SJSA1 (cell line): ENCODE data around the gene PACRG. TPM values are rescaled to one million over a fixed set of nuclear protein-coding genes. Genes with fewer than 3 reads are reported as not detected.

Experiments
- DNase-seq, 2 experiments: peaks; one replicate each; pipeline ENCODE4 v3.0.0-alpha.2; 2015 to 2020; ENCODE audit warnings: low spot score in 2 of 2, low read depth in 1 of 2
- H3K27ac ChIP-seq: fragments of 250-450 bp; sonication (Bioruptor Pico); 2 replicates; pipeline ENCODE4 v1.5.1; 2020; ENCODE audit warnings: mild to moderate bottlenecking, moderate library complexity
- H3K27me3 ChIP-seq: fragments of 250-450 bp; sonication (Bioruptor Pico); replicated peaks from 2 replicates; pipeline ENCODE4 v1.5.1; 2020; ENCODE audit warnings: mild to moderate bottlenecking, moderate library complexity
- H3K36me3 ChIP-seq: fragments of 250-450 bp; sonication (Bioruptor Pico); 2 replicates; pipeline ENCODE4 v1.5.1; 2020; ENCODE audit warnings: mild to moderate bottlenecking
- H3K4me1 ChIP-seq: fragments of 250-450 bp; sonication (Bioruptor Pico); replicated peaks from 2 replicates; pipeline ENCODE4 v1.6.1; 2021; ENCODE audit warnings: mild to moderate bottlenecking
- H3K4me3 ChIP-seq: fragments of 250-450 bp; sonication (Bioruptor Pico); 2 replicates; pipeline ENCODE4 v1.5.1; 2020; ENCODE audit warnings: mild to moderate bottlenecking
- H3K9me3 ChIP-seq: fragments of 250-450 bp; sonication (Bioruptor Pico); replicated peaks from 2 replicates; pipeline ENCODE4 v1.5.1; 2020; ENCODE audit warnings: mild to moderate bottlenecking
- total RNA-seq: library from RNA; depleted of rRNA; stranded (reverse); fragments of >200 nt; shearing (Covaris generic); gene quantifications from 2 replicates; pipeline ENCODE4 v1.2.3, GENCODE V29; 2014

The PACRG gene
- total RNA-seq, 1 experiment from 2014 or later, result not detected

DNA sequence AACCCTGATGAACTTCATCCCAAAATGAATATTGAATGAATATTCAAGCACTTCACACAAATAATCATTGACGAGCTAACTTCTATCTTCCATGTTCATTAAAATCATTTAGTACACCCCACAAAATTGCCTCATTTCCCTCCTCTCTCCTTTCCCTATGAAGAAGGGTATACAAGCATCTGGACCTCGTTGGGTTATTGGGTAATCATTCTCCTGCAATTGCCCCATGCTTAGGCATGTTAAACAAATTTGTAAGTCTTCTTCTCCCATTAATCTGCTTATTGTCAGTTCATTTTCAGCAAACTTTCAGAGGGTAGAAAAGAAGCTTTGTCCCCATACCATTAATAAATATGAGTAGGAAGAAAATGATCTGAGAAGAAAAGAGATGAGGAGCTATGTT is 27.8 kb upstream of the PACRG start:
- H3K4me3 ChIP-seq, result no peak overlapping the region
- H3K27ac ChIP-seq, result no peak overlapping the region
- no peak for DNase-seq
- H3K4me1 ChIP-seq, result no peaks in the 10 kb centered on the region
- no peaks in the 10 kb centered on the region; the same call in 1 of the 2 replicates for H3K9me3 ChIP-seq
- H3K36me3 ChIP-seq, result no peaks in the 10 kb centered on the region
- no peaks in the 10 kb centered on the region for H3K27me3 ChIP-seq

DNA sequence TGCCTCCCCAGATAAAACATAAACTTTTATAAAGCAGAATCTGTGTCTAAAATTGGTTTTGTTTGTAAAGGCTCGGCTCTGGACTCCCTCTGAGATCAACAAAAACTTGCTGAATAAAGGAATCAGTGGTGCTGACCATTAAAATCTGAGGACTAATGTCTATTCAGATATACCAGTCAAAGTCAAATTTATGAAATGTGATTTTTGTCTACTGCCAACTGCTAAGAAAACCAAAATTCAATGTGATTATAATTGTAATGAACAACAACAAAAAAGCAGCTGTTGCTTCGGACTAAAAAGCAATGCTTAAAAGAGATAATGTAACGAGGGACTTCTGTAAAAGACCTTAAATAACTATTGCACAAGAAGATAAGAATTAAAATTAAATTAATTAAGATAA is 26.8 kb upstream of the PACRG start:
- Histone ChIP-seq H3K4me3 (no peak overlapping the region), H3K9me3 (no peaks in the 10 kb centered on the region; the same call in 1 of the 2 replicates), H3K36me3 (no peaks in the 10 kb centered on the region), H3K4me1 (no peaks in the 10 kb centered on the region), H3K27ac (no peak overlapping the region), H3K27me3 (no peaks in the 10 kb centered on the region)
- DNase-seq, result no peak

DNA sequence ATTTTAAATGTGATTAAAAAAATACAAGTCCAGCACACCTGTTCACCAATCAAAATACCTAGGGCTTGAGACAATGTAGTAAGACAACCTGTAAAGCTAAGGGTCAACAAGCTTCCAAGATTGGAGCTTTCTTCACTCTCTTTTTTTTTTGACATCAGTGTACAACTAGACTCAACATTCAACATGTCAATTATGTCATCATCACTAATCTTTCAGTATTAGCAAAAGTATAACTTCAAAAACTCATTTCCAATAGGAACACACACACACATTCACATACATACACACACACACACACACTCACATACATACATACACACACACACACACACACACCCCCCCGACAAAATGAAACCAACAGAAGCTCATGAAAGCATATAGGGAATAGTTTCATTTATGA is 26.2 kb upstream of the PACRG start:
- DNase-seq, result no peak
- Histone ChIP-seq H3K36me3 (no peaks in the 10 kb centered on the region), H3K4me3 (no peak overlapping the region), H3K27me3 (no peaks in the 10 kb centered on the region), H3K4me1 (no peaks in the 10 kb centered on the region), H3K9me3 (no peaks in the 10 kb centered on the region; the same call in 1 of the 2 replicates), H3K27ac (no peak overlapping the region)

DNA sequence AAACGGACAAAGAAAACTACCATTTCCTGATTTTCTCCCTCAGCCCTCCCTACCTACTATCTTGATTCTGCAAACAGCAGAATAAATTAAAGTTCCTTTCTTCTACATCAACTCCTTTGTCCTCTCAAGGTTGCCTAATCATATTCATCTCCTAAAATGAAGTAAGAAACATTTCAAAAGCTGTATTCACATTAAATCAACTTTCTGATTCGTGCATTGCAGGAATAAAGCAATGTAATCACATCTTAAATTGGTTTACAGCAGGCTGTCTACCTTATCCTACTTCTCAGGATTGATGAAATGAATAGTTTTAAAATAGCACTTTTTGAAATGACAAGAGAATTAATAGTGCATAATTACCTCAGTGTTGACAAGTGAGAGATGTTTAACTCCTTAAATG is 25.3 kb upstream of the PACRG start:
- Histone ChIP-seq H3K27ac (no peak overlapping the region), H3K36me3 (no peaks in the 10 kb centered on the region), H3K27me3 (no peaks in the 10 kb centered on the region), H3K4me1 (no peaks in the 10 kb centered on the region), H3K4me3 (no peak overlapping the region), H3K9me3 (no peaks in the 10 kb centered on the region; the same call in 1 of the 2 replicates)
- no peak for DNase-seq

DNA sequence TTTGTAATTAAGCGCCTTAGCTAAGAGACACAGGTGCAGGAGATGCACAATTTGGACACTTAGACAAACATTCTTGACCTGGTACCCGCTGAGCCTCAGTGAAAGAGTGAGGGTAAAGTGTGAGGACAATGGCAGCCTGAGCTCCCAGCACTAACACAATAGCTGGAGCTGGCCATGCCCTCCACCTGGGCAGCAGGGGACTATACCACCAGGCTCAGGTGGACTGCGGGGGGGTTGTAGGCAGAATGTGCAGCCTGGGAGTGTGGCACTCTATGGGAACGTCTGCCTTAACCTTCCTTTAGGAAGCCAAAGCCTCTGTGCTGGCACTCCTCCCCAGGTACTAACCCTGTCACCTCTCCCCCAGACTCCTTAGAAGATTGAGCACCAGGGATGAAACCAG is 23.8 kb upstream of the PACRG start:
- Histone ChIP-seq H3K9me3 (no peaks in the 10 kb centered on the region; the same call in 1 of the 2 replicates), H3K4me1 (no peaks in the 10 kb centered on the region), H3K27me3 (no peaks in the 10 kb centered on the region), H3K27ac (no peak overlapping the region), H3K4me3 (no peak overlapping the region), H3K36me3 (no peaks in the 10 kb centered on the region)
- no peak for DNase-seq

DNA sequence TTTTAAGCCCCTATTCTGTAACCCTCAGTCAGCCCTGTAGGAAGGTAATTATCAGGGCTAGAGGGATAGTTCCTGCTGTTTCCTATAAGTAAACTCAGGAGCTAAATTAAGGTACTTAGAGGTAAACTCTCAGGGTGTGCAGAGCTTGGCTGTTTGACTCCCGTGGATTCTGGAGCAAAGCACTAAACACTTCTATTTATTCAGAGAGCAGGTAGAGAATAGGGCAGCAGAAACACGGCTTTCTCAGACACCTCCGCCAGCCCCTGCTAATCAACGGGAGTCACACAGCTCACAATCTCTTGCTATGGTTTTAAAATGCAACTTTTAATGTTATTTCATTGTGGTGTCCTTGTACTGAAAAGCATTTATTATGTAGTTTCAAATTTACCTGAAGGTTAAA is 22.0 kb upstream of the PACRG start:
- Histone ChIP-seq H3K27me3 (no peaks in the 10 kb centered on the region), H3K9me3 (no peaks in the 10 kb centered on the region; the same call in 1 of the 2 replicates), H3K36me3 (no peaks in the 10 kb centered on the region), H3K4me3 (no peak overlapping the region), H3K4me1 (no peaks in the 10 kb centered on the region), H3K27ac (no peak overlapping the region)
- no peak for DNase-seq

DNA sequence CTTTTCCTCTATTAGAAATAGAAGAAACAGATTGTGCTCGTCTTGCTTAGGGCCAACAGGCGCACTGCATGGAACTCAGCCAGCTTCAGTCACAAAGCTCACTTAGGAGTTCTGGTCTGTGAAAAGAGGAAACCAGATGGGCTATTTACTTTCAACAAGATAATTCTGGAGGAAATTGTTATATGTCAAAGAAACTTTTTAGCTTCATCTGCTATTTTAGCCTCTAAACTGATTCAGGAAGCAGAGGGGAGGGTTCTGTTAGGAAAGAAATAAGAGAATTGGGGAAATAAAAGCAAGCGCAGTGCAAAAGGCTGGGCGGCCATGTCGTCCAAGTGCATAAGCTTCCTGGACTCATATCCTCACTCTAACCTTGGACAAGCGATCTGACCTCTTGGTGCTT is 21.5 kb upstream of the PACRG start:
- Histone ChIP-seq H3K27me3 (no peaks in the 10 kb centered on the region), H3K4me1 (no peaks in the 10 kb centered on the region), H3K4me3 (no peak overlapping the region), H3K9me3 (no peaks in the 10 kb centered on the region; the same call in 1 of the 2 replicates), H3K27ac (no peak overlapping the region), H3K36me3 (no peaks in the 10 kb centered on the region)
- no peak for DNase-seq

DNA sequence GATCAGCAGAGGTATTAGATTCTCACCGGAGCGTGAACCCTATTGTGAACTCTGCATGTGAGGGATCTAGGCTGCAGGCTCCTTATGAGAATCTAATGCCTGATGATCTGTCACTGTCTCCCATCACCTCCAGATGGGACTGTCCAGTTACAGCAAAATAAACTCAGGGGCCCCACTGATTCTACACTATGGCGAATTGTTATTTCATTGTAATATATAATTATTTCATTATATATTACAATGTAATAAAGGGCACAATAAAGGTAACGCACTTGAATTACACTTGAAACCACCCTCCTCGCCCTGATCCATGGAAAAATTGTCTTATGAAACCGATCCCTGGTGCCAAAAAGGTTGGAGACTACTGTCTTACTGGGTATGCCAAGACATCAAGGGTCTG is 18.8 kb upstream of the PACRG start:
- Histone ChIP-seq H3K9me3 (no peaks in the 10 kb centered on the region; the same call in 1 of the 2 replicates), H3K27ac (no peak overlapping the region), H3K4me1 (no peaks in the 10 kb centered on the region), H3K36me3 (no peaks in the 10 kb centered on the region), H3K4me3 (no peak overlapping the region), H3K27me3 (no peaks in the 10 kb centered on the region)
- no peak for DNase-seq

DNA sequence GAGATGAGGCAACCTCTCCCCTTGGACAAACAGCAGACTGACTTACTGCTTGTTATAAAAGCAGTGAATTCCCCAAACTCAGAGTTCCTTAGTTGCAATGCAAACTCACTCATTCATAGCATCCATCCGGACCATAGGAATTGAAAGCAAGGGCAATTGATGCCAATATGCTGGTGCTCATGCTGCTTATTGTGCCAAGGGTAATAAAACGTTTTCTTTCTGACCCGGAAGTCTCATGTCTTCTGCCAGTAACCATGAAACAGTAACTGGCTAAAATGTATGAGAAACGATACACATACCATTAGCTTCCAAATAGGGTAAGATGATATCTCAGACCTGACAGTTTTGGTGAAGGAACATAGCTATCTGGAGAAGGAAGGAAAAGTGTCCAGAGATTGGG is 18.3 kb upstream of the PACRG start:
- Histone ChIP-seq H3K36me3 (no peaks in the 10 kb centered on the region), H3K4me3 (no peak overlapping the region), H3K4me1 (no peaks in the 10 kb centered on the region), H3K27me3 (no peaks in the 10 kb centered on the region), H3K27ac (no peak overlapping the region), H3K9me3 (no peaks in the 10 kb centered on the region; the same call in 1 of the 2 replicates)
- no peak for DNase-seq

DNA sequence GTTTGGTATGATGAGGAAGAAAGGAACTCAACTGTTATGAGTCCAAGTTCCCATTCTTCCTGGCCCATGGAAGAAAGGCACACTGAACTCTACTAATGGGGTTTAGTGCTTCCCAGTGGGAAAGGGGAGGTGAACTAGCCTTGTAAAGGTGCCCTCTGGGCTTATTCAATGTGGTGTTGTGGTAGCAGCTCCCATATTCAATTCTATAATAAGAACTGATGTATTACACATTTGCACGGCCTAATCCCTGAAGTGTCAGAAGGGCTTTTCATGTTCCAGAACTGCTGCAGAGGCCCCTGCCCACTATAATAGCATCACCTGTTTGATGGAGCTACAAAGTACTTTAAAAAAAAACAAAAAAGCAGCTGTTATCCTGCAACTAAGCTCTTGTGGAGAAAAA is 17.4 kb upstream of the PACRG start:
- DNase-seq, result no peak
- no peak overlapping the region for H3K4me3 ChIP-seq
- no peaks in the 10 kb centered on the region for H3K9me3 ChIP-seq

DNA sequence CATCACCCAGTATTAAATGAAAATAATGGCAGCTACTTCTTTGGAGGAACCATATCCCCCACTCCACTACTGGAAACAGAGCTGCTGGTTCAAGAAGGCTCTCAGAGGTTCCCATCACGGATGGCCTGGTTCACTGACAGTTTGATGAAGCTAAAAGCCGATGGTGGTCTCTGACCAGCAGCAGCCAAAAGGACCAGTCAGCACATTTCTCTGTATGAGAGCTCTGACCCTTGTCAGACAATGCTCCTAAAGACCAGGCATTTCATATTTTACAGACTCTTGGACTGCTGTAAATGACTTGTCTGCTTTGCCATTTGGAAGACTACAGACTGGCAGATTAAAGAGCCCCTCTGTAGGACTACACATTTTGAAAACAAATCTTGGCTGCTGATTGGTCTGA is 16.8 kb upstream of the PACRG start:
- Histone ChIP-seq H3K4me3 (no peak overlapping the region), H3K36me3 (no peaks in the 10 kb centered on the region), H3K27ac (no peak overlapping the region), H3K9me3 (no peaks in the 10 kb centered on the region), H3K27me3 (no peaks in the 10 kb centered on the region), H3K4me1 (no peaks in the 10 kb centered on the region)
- DNase-seq, result no peak

More for the DNA sequence above, 17.4 kb upstream of the PACRG start:
- Histone ChIP-seq H3K27ac (no peak overlapping the region), H3K4me1 (no peaks in the 10 kb centered on the region), H3K27me3 (no peaks in the 10 kb centered on the region), H3K36me3 (no peaks in the 10 kb centered on the region)

DNA sequence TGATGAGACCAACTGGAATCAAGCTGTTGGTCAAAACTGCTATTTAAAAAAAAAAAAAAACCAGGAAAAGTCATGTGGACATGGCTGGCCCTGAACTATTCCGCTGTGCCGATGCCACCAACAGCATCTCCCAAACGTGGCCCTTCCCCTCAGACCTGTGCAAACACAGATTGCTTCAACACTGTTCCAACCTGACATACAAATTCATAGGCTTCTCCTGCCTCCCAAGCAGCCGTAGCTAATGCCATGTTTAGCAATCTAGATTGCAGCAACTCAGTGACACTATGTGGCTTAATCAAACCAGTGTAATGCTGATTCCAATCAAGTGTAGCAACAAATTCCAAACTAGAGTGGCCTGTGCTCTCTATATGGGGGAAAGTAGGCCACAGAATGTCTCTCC is 16.4 kb upstream of the PACRG start:
- no peaks in the 10 kb centered on the region for H3K27me3 ChIP-seq
- no peaks in the 10 kb centered on the region for H3K36me3 ChIP-seq
- no peak for DNase-seq
- no peaks in the 10 kb centered on the region; the same call in 1 of the 2 replicates for H3K9me3 ChIP-seq
- H3K4me3 ChIP-seq, result no peak overlapping the region
- H3K27ac ChIP-seq, result no peak overlapping the region
- H3K4me1 ChIP-seq, result no peaks in the 10 kb centered on the region

DNA sequence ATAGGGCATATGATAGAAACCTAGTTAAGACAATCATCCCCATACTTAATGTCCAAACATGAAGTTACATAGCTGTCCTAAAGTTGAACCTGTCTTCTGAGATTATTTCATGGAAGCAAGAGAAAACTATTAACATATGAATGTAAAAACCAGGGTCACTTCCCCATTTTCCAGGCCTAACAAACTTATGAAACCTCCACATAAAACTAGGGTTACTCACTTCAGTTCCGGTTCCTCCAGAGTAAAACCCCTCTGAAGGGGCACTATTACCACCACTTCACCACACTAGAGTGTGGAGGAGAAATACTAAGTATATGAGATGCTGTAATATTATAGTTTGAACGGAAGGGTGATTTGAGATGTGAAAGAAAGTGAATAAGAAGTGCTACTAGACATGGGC is 15.1 kb upstream of the PACRG start:
- Histone ChIP-seq H3K9me3 (no peaks in the 10 kb centered on the region; the same call in 1 of the 2 replicates), H3K4me3 (no peak overlapping the region), H3K36me3 (no peaks in the 10 kb centered on the region), H3K4me1 (no peaks in the 10 kb centered on the region), H3K27me3 (no peaks in the 10 kb centered on the region), H3K27ac (no peak overlapping the region)
- DNase-seq, result no peak

DNA sequence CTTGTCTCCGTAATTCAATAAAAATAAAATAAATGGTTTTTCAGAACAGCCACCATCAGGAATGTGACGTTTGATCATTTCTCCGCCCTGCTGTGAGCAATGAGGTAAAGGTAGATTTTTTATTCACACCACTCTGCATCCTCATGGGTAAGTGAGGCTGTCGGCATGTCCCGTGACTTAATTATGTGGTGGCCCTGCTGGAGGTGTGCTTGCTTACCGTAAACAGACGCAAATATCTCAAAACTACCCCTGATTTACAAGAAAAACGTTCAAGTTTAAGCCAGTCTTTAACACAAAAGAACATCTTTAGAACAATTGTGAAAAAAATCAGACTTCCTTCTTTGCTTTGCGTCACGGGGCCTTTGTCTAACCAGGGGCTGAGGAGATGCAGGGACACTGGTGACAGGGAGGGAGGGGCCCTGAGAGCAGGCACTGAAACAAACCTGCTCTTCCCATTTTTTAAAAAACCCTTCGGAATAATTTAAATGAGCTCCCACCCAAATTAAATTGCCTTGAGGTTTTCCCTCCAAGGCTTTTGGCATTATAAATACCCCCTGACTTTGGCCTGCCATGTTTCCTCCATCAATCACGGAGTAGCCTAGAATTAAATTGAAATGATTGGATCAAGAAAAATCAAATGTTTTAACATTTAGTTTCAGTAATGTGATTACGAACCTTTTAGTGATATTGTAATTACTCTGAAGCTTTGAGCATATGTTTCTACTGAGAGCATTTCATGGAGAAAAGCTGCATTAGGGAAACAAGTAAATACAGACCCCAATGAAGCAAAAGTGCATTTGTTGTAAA is 13.6 kb upstream of the PACRG start:
- no peaks in the 10 kb centered on the region; the same call in 1 of the 2 replicates for H3K9me3 ChIP-seq
- H3K4me1 ChIP-seq, result no peaks in the 10 kb centered on the region
- H3K27me3 ChIP-seq, result no peaks in the 10 kb centered on the region
- no peak for DNase-seq
- H3K36me3 ChIP-seq, result no peaks in the 10 kb centered on the region
- H3K4me3 ChIP-seq, result no peak overlapping the region
- H3K27ac ChIP-seq, result no peak overlapping the region
